GM04504 (cell line): ENCODE measurements around the gene NUDT4.
A peak's percentile ranks its signal among the peaks of the same experiment; 100 is the strongest.

Experiments used
- DNase-seq: peaks from one replicate; pipeline ENCODE4 v3.0.0-alpha.2; 2012; ENCODE audit warnings: low read depth

NUDT4 gene

GRCh38 chr12:93377252-93378195 is at the start of gene NUDT4:
Gene NUDT4 (plus strand): TSS chr12:93377925. CDS start chr12:93378323, 398 bp downstream.
- peak; percentile 87 for DNase-seq

- no peak for DNase-seq
Measured at GRCh38 chr12:93333054-93333453, 44.7 kb upstream of the NUDT4 start.

DNA sequence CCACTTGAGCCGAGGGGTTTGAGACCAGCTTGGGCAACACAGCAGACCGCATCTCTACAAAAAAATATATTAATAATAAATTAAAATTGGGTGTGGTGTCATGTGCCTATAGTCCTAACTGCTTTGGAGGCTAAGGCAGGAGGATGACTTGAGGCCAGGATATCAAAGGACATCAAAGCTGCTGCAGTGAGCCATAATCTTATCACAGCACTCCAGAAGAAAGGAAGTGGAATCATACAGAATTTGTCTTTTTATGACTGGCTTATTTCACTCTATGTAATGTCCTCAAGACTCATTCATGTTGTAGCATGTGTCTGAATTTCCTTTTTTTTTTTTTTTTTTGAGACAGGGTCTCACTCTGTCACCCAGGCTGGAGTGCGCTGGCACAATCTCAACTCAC is 43.9 kb upstream of the NUDT4 start:
- DNase-seq = no peak

- DNase-seq = no peak
Measured at GRCh38 chr12:93335603-93336162, 42.0 kb upstream of the NUDT4 start.

DNA sequence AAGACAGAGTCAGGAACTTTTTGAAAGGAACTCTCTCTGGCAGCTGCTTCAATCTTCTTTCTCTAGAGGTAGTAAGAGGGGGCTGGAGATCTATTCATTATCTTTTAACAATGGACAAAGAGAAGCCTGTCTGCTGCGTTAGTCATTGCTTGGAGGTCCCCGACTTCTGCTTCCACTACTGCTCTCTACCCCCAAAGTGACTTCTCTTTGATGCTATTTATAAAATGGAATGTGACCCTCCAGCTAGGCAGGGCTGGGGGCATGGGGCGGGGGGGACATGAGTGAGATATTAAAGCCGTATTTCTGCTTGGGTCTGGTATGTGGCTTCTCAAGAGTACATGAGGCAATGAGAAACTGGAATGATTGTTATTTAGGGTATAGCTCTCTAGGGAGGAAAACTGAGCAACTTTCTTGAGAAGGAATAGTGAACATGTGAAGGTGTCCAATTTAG is 41.4 kb upstream of the NUDT4 start:
- DNase-seq = no peak

DNA sequence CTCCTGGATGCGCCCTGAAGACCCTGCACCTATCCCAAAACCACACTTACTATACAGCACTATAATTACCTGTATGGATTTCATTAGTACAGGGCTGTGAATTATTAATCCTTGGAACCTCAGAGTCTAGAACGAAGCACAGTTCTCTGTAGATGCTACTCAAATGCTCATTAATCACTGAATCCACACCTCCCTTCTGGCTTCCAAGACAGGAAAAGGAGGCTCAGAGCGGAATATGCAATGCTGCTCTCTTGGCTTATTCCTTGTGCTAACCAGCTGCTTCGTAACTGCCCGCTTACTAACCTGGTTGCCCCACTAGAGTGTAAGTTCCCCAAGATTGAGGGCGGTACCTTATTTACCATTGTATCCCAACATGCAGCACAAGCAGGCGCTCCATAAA is 39.1 kb upstream of the NUDT4 start:
- no peak for DNase-seq

DNA sequence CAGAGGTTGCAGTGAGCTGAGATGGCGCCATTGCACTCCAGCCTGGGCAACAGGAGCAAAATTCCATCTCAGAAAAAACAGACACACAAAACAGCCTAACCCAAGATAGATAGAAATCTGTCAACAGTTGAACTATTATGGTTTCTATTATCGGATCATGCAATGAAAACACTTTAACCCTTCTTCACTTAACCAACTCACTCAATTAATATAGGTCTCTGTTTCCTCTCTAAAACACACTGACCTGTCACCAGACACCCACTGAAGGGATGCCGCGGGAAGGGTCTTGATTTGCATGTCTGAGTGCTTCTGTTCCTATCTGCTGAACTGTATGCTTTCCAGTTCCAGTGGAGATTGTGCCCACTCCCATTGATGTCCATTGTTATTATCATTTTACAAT is 38.0 kb upstream of the NUDT4 start:
- DNase-seq = no peak

DNA sequence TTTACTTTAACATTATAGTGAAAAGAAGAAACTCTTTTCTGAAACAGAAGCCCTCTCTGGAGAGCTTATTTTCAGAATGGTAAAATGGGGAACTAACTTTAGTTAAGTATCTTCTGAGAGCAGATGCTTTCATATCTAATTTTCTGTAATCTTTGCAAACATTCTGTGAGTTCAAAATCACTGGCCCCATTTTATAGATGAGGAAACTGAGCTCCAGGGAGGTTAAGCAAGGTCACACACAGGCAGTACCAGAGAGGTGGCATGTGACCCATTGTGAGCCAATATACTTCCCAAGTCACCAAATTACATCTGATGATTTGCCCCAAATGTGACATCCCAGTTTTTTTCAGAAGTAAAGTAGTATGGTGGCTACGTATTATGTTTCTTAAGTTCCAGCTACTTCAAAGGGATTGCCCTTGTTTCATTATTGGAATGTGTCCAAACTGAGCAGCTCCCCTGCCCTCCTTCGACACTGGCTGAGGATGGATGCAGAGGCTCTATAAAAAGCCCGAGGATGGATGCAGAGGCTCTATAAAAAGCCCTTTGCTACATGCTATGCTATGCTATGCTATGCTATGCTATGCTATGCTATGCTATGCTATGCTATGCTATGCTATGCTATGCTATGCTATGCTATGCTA is 36.2 kb upstream of the NUDT4 start:
- DNase-seq = no peak

GRCh38 chr12:93347054-93347785 is 30.5 kb upstream of the NUDT4 start:
- DNase-seq = no peak

- DNase-seq = no peak
Measured at GRCh38 chr12:93348575-93349435, 28.9 kb upstream of the NUDT4 start.

- no peak for DNase-seq
Measured at GRCh38 chr12:93351726-93352125, 26.0 kb upstream of the NUDT4 start.

DNA sequence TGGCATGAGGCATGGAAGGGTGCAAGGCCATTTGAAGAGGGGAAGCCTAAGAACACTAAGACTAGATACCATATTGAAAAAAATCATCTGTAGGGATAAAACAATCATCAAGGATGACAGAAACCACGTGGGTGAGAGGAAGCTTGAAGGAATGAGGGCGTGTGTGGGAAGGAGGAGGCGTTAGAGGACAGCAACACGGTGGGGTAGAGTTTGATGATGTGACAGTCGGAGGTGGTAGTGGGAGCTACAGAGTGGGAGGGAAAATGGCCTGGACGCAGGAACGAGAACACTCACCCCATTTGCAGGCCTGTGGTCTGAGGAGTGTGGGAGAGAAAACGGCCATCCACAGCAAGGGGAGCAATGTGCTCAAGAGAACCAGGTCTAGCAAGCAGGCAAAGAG is 25.4 kb upstream of the NUDT4 start:
- no peak for DNase-seq

- no peak for DNase-seq
Measured at GRCh38 chr12:93356214-93356613, 21.5 kb upstream of the NUDT4 start.

- no peak for DNase-seq
Measured at GRCh38 chr12:93358058-93358457, 19.7 kb upstream of the NUDT4 start.

GRCh38 chr12:93358821-93359220 is 18.9 kb upstream of the NUDT4 start:
- no peak for DNase-seq

DNA sequence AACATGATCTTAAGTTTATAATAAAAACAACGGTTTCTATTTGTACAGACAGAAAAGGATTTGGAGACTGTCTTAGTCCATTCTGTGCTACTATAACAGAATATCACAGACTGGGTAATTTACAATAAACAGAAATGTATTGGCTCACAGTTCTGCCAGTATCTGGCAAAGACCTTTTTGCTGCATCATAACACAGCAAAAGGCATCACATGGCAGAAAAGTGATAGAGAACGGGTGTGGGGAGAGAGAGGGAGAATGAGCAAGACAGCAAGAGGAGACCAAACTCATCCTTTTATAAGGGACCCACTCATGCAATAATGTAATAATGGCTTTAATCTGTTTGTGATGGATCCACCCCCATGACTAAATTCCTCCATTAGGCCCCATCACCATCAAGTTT is 17.0 kb upstream of the NUDT4 start:
- DNase-seq = no peak

DNA sequence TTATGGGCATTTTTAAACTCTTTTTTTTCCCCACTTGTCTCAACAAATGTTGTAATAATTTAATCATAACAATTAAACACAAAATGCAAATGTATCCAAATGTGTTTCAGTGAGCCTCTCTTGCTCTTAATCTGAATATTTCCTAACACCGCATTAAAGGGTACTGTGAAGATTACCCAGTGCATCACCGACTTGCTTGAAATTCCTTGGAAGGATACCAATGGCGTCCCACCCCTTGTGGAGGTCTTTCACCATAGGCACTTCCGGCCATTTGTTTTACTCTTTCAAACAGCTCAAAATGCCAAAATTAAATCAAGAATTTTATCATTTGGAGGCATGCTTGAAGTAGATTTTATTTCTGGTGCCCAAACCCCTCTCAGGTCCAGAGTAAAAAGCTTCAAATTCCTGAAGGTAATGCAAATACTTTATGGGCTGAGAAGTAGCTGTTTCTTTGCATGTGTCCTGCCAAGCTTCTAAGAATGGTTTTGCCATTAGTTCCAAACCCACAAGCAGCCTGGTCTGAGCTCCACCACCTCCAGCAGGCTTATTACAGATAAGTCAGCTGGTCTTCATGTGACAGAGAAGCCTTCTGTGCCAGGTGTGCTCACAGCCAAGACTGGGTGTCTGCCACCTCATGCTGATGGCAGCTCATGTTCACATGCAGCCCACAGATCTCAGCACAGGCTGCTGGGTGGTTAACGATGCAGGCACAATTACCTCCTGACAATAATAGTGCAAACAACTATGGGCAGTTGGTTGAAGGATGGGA is 16.4 kb upstream of the NUDT4 start:
- DNase-seq = no peak

- no peak for DNase-seq
Measured at GRCh38 chr12:93363841-93364297, 13.9 kb upstream of the NUDT4 start.

GRCh38 chr12:93365616-93366405 is 11.9 kb upstream of the NUDT4 start:
- no peak for DNase-seq

DNA sequence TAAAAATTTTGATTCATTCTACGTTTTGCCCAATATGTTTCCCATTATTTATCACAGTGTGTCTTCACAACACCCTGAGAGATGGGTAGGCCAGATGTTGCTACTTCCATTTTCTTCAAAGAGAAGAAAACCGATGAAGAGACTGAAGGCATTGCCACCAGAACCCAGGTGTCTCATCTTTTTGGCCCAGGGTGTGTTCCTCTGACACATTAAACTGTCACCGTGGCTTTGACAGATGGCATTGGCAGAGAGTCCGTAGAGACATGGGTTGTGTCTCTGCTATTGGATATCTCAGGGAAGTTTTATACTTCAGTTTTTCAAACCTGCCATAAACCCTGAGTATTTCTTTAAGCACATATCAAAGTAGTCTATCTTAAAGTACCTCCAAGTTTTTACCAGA is 11.3 kb upstream of the NUDT4 start:
- DNase-seq = no peak
